ENCODE data around the gene OSBPL10. TPM values are rescaled to one million over a fixed set of nuclear protein-coding genes. Genes with fewer than 3 reads are reported as not detected.

Gene OSBPL10
- total RNA-seq, 1 donor from 2014 or later = 3.8 TPM

DNA sequence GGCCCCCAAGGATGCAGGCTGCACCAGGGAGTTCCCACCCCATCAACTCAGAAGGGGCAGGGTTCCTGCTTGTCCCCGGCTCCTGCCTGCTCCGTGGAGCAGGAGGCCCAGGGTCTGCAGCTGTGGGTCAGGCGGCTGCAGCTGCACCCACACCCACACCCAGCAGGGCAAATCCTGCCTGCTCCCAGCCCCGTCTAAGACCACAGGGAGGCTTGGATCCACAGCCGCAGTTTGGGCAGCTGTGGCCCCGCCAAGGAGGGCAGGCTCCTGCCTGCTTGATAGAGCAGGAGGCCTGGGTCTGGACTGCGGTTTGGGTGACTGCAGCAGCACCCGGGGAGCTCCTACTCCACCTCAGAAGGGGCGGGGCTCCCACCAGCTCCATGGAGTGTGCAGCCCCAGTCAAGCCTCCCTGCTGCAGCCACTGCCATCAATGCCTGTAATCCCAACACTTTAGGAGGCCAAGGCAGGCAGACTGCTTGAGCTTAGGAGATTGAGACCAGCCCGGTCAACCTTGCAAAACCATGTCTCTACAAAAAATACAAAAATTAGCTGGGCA lies 163.6 kb downstream of the OSBPL10 start:
- no peak overlapping the region for H3K27ac Mint-ChIP-seq (ENCODE audit: unreplicated experiment)
- H3K9me3 Mint-ChIP-seq (ENCODE audit: unreplicated experiment) = peaks cover 1% of the 10 kb centered on the region
- DNase-seq = no peak
- H3K27me3 Mint-ChIP-seq (ENCODE audit: unreplicated experiment) = peaks cover 3% of the 10 kb centered on the region
- no peak overlapping the region for H3K4me3 Mint-ChIP-seq (ENCODE audit: unreplicated experiment)
- H3K4me1 Mint-ChIP-seq (ENCODE audit: low read depth, unreplicated experiment) = peaks cover 2% of the 10 kb centered on the region
- no peaks in the 10 kb centered on the region for H3K36me3 Mint-ChIP-seq (ENCODE audit: unreplicated experiment)
- TF ChIP-seq, protein P1, sequence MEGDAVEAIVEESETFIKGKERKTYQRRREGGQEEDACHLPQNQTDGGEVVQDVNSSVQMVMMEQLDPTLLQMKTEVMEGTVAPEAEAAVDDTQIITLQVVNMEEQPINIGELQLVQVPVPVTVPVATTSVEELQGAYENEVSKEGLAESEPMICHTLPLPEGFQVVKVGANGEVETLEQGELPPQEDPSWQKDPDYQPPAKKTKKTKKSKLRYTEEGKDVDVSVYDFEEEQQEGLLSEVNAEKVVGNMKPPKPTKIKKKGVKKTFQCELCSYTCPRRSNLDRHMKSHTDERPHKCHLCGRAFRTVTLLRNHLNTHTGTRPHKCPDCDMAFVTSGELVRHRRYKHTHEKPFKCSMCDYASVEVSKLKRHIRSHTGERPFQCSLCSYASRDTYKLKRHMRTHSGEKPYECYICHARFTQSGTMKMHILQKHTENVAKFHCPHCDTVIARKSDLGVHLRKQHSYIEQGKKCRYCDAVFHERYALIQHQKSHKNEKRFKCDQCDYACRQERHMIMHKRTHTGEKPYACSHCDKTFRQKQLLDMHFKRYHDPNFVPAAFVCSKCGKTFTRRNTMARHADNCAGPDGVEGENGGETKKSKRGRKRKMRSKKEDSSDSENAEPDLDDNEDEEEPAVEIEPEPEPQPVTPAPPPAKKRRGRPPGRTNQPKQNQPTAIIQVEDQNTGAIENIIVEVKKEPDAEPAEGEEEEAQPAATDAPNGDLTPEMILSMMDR (IDR thresholded peaks at IDR 0.05; ENCODE audit: partially characterized antibody, unreplicated experiment) = no peak

DNA sequence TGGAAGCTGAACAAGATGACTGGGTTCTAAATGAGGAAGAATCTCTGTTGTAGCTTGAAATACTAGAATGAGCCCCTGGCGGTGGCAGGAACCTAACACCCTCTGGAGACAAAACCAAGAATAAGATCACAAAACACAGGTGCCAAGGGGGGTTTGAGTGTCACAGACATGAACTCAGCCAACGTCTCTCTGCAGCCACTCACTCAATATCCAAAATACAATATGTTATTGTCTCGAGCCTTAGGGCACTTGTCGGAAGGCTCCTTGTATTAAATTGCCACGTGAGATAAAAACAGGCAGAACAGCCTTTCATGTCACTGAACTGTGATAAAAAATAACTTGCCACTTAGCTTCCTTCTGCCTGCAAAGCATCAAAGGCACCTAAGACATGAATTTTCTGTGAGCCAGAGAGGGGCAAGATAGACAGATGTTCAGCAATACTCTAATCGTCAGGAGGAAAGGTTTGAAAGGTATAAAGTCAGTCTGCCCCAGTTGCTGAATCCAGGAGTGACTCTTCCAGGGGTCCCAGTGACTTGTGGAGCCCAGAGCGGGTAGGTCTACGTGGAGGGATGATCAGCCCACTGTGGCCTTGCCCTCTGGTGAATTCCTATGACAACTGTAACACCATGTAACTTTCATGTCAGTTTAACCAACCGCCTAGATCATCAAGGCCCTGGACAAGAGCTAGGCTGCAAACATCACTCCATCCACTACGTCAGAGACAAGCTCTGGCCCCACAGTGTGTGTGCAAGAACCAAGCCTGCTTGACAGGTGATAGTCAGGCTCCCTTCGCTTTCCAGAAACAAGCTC lies 165.2 kb downstream of the OSBPL10 start:
- H3K36me3 Mint-ChIP-seq (ENCODE audit: unreplicated experiment) = no peaks in the 10 kb centered on the region
- TF ChIP-seq, protein P1 (IDR thresholded peaks at IDR 0.05; ENCODE audit: partially characterized antibody, unreplicated experiment) = no peak
- no peak for DNase-seq
- peaks cover 3% of the 10 kb centered on the region for H3K27me3 Mint-ChIP-seq (ENCODE audit: unreplicated experiment)
- no peak overlapping the region for H3K4me3 Mint-ChIP-seq (ENCODE audit: unreplicated experiment)
- H3K4me1 Mint-ChIP-seq (ENCODE audit: low read depth, unreplicated experiment) = peaks cover 2% of the 10 kb centered on the region
- H3K9me3 Mint-ChIP-seq (ENCODE audit: unreplicated experiment) = peaks cover 3% of the 10 kb centered on the region
- H3K27ac Mint-ChIP-seq (ENCODE audit: unreplicated experiment) = no peak overlapping the region

DNA sequence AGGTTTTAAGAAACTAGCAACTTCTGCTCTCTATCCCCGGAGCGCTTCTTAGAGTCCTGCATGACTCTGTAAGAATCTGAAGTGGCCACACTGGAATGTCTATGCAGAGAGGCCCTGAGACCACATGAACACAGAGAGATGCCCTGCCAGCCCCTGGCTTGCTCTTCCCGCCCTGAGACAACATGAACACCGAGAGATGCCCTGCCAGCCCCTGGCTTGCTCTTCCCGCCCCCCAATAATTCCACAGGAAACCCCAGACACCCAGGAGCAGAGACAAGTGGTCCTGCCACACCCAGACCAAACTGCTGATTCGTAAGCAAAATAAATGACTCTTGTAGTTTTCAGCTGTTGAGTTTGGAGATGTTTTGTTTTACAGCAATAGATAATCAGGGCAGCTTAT lies 166.1 kb downstream of the OSBPL10 start:
- Mint-ChIP-seq H3K9me3 (ENCODE audit: unreplicated experiment) (peaks cover 3% of the 10 kb centered on the region), H3K27ac (ENCODE audit: unreplicated experiment) (no peak overlapping the region), H3K4me3 (ENCODE audit: unreplicated experiment) (no peak overlapping the region), H3K36me3 (ENCODE audit: unreplicated experiment) (no peaks in the 10 kb centered on the region), H3K27me3 (ENCODE audit: unreplicated experiment) (peaks cover 3% of the 10 kb centered on the region), H3K4me1 (ENCODE audit: low read depth, unreplicated experiment) (peaks cover 2% of the 10 kb centered on the region)
- TF ChIP-seq, protein P1 (IDR thresholded peaks at IDR 0.05; ENCODE audit: partially characterized antibody, unreplicated experiment) = no peak
- DNase-seq = no peak

DNA sequence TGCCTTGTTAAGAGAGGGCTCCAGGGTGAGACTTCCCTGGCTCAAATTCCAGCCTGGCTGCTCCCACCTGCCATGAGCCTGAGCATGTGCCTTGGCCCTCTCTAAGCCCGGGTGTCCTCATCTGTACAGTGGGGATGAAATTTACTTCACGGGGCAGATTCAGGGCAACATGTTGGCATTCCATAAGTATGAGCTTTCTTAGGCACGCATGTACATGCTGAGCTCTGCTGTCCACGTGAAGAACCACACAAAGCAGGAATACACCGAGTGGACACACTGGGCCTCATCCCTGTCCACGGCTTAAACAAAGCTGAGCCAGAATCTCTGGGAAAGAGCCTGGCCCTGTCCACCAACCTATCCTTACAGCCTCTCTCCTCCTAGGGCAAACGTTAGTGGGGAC lies 167.4 kb downstream of the OSBPL10 start:
- Mint-ChIP-seq H3K27ac (ENCODE audit: unreplicated experiment) (no peak overlapping the region), H3K4me1 (ENCODE audit: low read depth, unreplicated experiment) (peaks cover 2% of the 10 kb centered on the region), H3K4me3 (ENCODE audit: unreplicated experiment) (no peak overlapping the region), H3K36me3 (ENCODE audit: unreplicated experiment) (no peaks in the 10 kb centered on the region), H3K9me3 (ENCODE audit: unreplicated experiment) (peaks cover 1% of the 10 kb centered on the region), H3K27me3 (ENCODE audit: unreplicated experiment) (peaks cover 3% of the 10 kb centered on the region)
- no peak for DNase-seq
- TF ChIP-seq, protein P1 (IDR thresholded peaks at IDR 0.05; ENCODE audit: partially characterized antibody, unreplicated experiment) = no peak

DNA sequence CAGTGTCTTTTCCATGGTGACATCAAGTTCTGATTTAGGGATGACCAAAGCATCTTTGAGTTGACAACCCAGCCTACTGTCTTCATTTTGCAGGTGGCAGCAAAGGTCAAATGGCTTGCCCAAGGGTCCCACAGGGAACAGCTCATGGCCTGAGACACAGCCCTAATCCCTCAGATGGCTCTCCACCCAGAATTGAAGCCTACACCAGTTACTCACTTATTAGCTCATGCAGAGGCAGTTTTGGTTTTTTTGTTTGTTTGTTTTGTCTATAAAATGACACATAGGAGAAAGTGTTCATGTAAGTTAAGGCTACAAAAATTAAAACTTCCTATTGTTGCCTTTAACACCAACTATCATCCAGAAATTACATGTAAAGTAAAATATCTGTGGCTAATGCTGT lies 167.9 kb downstream of the OSBPL10 start:
- Mint-ChIP-seq H3K4me3 (ENCODE audit: unreplicated experiment) (no peak overlapping the region), H3K36me3 (ENCODE audit: unreplicated experiment) (no peaks in the 10 kb centered on the region), H3K9me3 (ENCODE audit: unreplicated experiment) (peaks cover 1% of the 10 kb centered on the region)

More for the DNA sequence above, 167.9 kb downstream of the OSBPL10 start:
- TF ChIP-seq, protein P1 (IDR thresholded peaks at IDR 0.05; ENCODE audit: partially characterized antibody, unreplicated experiment) = no peak
- H3K4me1 Mint-ChIP-seq (ENCODE audit: low read depth, unreplicated experiment) = peaks cover 2% of the 10 kb centered on the region
- no peak overlapping the region for H3K27ac Mint-ChIP-seq (ENCODE audit: unreplicated experiment)
- H3K27me3 Mint-ChIP-seq (ENCODE audit: unreplicated experiment) = peaks cover 3% of the 10 kb centered on the region
- DNase-seq = no peak

Measured in glutamatergic neuron (in vitro differentiated cells).